CD4-positive, alpha-beta T cell (primary cell): ENCODE measurements around the gene GRID1. TPM values are rescaled to one million over a fixed set of nuclear protein-coding genes. Genes with fewer than 3 reads are reported as not detected.

Experiments
- ATAC-seq: fragments of 200-7000 bp; cut with Tn5 transposase; one replicate; pipeline ENCODE4 v1.10.0; 2022; ENCODE audit warnings: mild to moderate bottlenecking; ENCODE audit not compliant: poor library complexity
- CTCF ChIA-PET: fragments of 350-600 bp; sonication (Branson Sonifier 250); formaldehyde crosslinking; loops from one replicate; lab custom pipeline; 2021; ENCODE audit warnings: antibody characterized with exemption, inconsistent platforms; lab: Charles Lee
- POLR2A ChIA-PET: fragments of 350-600 bp; sonication (Branson Sonifier 250); formaldehyde crosslinking; loops from one replicate; lab custom pipeline; 2021; ENCODE audit warnings: antibody characterized with exemption, inconsistent platforms; lab: Charles Lee
- DNase-seq, 14 experiments: peaks; one replicate each; pipeline ENCODE4 v3.0.0-alpha.2; 2013 to 2020; ENCODE audit warnings: mixed read lengths in 2 of 14
- H3K27ac ChIP-seq, 2 donors: one replicate each; pipeline versions ENCODE4 v1.5.1 to v1.7.0; 2013; ENCODE audit warnings: low read length in 2 of 2, low read depth in 1 of 2, mild to moderate bottlenecking in 1 of 2
- H3K27me3 ChIP-seq, 2 experiments: 1 replicate in 1 of 2; 2 replicates in 1 of 2; pipeline versions ENCODE4 v1.6.1 to v1.7.0; 2013; ENCODE audit warnings: low read length in 2 of 2, control low read depth in 1 of 2, mild to moderate bottlenecking in 1 of 2, moderate library complexity in 1 of 2; ENCODE audit not compliant: insufficient read depth in 2 of 2, control insufficient read depth in 1 of 2
- H3K36me3 ChIP-seq: one replicate; pipeline ENCODE4 v1.6.1; 2013; ENCODE audit warnings: low read length, control low read depth; ENCODE audit not compliant: insufficient read depth
- H3K4me1 ChIP-seq: one replicate; pipeline ENCODE4 v1.6.1; 2013; ENCODE audit warnings: low read length, control low read depth; ENCODE audit not compliant: insufficient read depth
- H3K4me3 ChIP-seq: one replicate; pipeline ENCODE4 v1.5.1; 2013; ENCODE audit warnings: mild to moderate bottlenecking, low read length, moderate library complexity
- H3K9me3 ChIP-seq, 2 experiments: 1 replicate in 1 of 2; 2 replicates in 1 of 2; pipeline versions ENCODE4 v1.6.1 to v1.7.0; 2013; ENCODE audit warnings: low read length in 2 of 2, mild to moderate bottlenecking in 2 of 2, control low read depth in 1 of 2, moderate library complexity in 1 of 2; ENCODE audit not compliant: control insufficient read depth in 1 of 2, insufficient read depth in 1 of 2
- H3K27ac Mint-ChIP-seq: one replicate; pipeline ENCODE4 v1.8.0; 2020; ENCODE audit warnings: mixed read lengths
- H3K27me3 Mint-ChIP-seq: one replicate; pipeline ENCODE4 v1.8.0; 2021; ENCODE audit warnings: mixed read lengths
- H3K36me3 Mint-ChIP-seq: one replicate; pipeline ENCODE4 v1.8.0; 2021; ENCODE audit warnings: low read depth, mixed read lengths
- H3K4me1 Mint-ChIP-seq: one replicate; pipeline ENCODE4 v1.8.0; 2021; ENCODE audit warnings: low read depth, mixed read lengths
- H3K4me3 Mint-ChIP-seq: one replicate; pipeline ENCODE4 v1.8.0; 2020; ENCODE audit warnings: mild to moderate bottlenecking, mixed read lengths
- H3K9me3 Mint-ChIP-seq: one replicate; pipeline ENCODE4 v1.8.0; 2020; ENCODE audit warnings: mixed read lengths
- intact Hi-C, 2 experiments: fragments of 100-400 bp; cut with DNase I in 1 of 2; cut with micrococcal nuclease in 1 of 2; formaldehyde crosslinking; loops; one replicate each; pipeline versions ENCODE4 v1.15.1 to v1.9.0; 2023 to 2025; cut with DNase I, micrococcal nuclease
- total RNA-seq, 174 experiments: library from RNA in 2 of 174; stranded (reverse) in 2 of 174; gene quantifications; one replicate each; pipeline ENCODE4 v1.2.3 and lab custom pipeline; 2021 to 2026
- TF ChIP-seq, protein P1 (sequence below): fragments of 200-600 bp; IDR thresholded peaks from one replicate; pipeline ENCODE4 v1.8.0; 2022; ENCODE audit warnings: antibody characterized with exemption, mild to moderate bottlenecking

Gene GRID1
- total RNA-seq, 2 experiments from 2014 or later = not detected

GRCh38 chr10:86222336-86222650 lies 144.3 kb downstream of the GRID1 start:
- no peaks in the 10 kb centered on the region for H3K4me1 Mint-ChIP-seq
- H3K27me3 Mint-ChIP-seq = peaks cover 4% of the 10 kb centered on the region

DNA sequence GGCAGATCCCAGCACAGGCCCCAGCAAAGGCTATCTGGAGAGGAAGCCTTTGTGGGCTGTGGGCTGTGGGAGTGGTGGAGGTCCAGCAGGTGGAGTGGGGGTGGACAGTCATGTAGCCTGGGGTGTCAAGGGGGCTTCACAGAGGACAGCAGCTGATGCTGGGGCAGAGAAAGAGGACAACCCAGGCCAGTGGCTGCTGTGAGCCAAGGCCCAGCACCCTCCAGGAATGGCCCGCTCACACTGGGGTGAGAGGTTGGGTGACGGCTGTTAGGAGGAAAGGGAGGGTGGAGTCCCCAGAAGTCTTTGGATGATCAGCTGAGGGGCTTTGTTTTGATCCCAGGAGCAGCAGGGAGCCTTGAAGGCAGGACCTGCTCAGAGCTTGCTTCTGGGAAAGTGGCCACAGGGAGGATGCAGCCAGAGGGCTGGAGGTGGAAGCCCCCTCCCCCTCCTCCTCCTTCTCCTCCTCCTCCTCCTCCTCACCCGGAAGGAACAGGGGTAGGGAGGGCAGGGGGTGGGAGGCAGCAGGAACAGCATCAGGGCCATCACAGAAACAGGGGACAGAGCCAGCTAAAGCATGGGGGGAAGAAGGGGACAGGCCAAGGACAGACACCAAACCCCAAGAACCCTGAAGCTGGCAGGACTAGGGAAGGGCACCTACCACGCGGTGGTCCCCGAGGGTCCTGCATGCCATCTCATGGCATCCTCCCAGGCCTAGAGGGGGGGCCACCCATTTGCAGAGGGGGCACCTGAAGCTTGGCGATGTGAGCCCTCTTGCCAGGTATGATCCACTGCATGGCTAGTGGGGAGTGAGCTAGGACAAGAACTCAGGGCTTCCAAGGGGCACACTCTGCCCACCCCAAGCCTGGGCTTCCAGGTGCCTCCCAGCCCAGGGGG lies 144.9 kb downstream of the GRID1 start:
- POLR2A ChIA-PET = no interaction called here
- intact Hi-C loops = no loop called here
- ATAC-seq (no peak), DNase-seq (no peak)
- H3K27me3 Mint-ChIP-seq = peaks cover 4% of the 10 kb centered on the region
- TF ChIP-seq, protein P1, sequence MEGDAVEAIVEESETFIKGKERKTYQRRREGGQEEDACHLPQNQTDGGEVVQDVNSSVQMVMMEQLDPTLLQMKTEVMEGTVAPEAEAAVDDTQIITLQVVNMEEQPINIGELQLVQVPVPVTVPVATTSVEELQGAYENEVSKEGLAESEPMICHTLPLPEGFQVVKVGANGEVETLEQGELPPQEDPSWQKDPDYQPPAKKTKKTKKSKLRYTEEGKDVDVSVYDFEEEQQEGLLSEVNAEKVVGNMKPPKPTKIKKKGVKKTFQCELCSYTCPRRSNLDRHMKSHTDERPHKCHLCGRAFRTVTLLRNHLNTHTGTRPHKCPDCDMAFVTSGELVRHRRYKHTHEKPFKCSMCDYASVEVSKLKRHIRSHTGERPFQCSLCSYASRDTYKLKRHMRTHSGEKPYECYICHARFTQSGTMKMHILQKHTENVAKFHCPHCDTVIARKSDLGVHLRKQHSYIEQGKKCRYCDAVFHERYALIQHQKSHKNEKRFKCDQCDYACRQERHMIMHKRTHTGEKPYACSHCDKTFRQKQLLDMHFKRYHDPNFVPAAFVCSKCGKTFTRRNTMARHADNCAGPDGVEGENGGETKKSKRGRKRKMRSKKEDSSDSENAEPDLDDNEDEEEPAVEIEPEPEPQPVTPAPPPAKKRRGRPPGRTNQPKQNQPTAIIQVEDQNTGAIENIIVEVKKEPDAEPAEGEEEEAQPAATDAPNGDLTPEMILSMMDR = no peak
- no peaks in the 10 kb centered on the region for H3K4me1 Mint-ChIP-seq
- CTCF ChIA-PET = no interaction called here
- Histone ChIP-seq H3K27me3 (peaks cover 0 to 2% of the 10 kb centered on the region in 2 experiments), H3K4me1 (no peaks in the 10 kb centered on the region), H3K36me3 (no peaks in the 10 kb centered on the region), H3K4me3 (no peak overlapping the region), H3K27ac (no peak overlapping the region), H3K9me3 (no peaks in the 10 kb centered on the region)
- no peak overlapping the region for H3K27ac Mint-ChIP-seq
- H3K36me3 Mint-ChIP-seq = no peaks in the 10 kb centered on the region
- no peaks in the 10 kb centered on the region for H3K9me3 Mint-ChIP-seq
- no peak overlapping the region for H3K4me3 Mint-ChIP-seq

More at GRCh38 chr10:86222336-86222650, 144.3 kb downstream of the GRID1 start:
- H3K9me3 Mint-ChIP-seq = no peaks in the 10 kb centered on the region
- no peaks in the 10 kb centered on the region for H3K36me3 ChIP-seq
- ChIA-PET POLR2A (no interaction called here), CTCF (no interaction called here)
- intact Hi-C loops = no loop called here
- H3K27ac Mint-ChIP-seq = no peak overlapping the region
- no peak overlapping the region for H3K4me3 ChIP-seq
- no peak for DNase-seq
- H3K9me3 ChIP-seq = no peaks in the 10 kb centered on the region
- no peak overlapping the region for H3K27ac ChIP-seq
- H3K4me1 ChIP-seq = no peaks in the 10 kb centered on the region
- TF ChIP-seq, protein P1 = no peak
- peaks cover 0 to 2% of the 10 kb centered on the region in 2 experiments for H3K27me3 ChIP-seq
- H3K4me3 Mint-ChIP-seq = no peak overlapping the region
- no peak for ATAC-seq
- H3K36me3 Mint-ChIP-seq = no peaks in the 10 kb centered on the region

- TF ChIP-seq, protein P1 = no peak
- POLR2A ChIA-PET = no interaction called here
- no peaks in the 10 kb centered on the region for H3K4me1 Mint-ChIP-seq
Measured at GRCh38 chr10:86220626-86221025, 146.0 kb downstream of the GRID1 start.

More at GRCh38 chr10:86220626-86221025, 146.0 kb downstream of the GRID1 start:
- Histone ChIP-seq H3K36me3 (no peaks in the 10 kb centered on the region), H3K4me1 (no peaks in the 10 kb centered on the region), H3K4me3 (no peak overlapping the region), H3K27me3 (peaks cover 0 to 2% of the 10 kb centered on the region in 2 experiments), H3K27ac (no peak overlapping the region), H3K9me3 (no peaks in the 10 kb centered on the region)
- DNase-seq = no peak
- H3K27ac Mint-ChIP-seq = no peak overlapping the region
- H3K27me3 Mint-ChIP-seq = peaks cover 4% of the 10 kb centered on the region
- no peaks in the 10 kb centered on the region for H3K9me3 Mint-ChIP-seq
- no peaks in the 10 kb centered on the region for H3K36me3 Mint-ChIP-seq
- no peak overlapping the region for H3K4me3 Mint-ChIP-seq
- intact Hi-C loops = no loop called here
- ATAC-seq = no peak
- CTCF ChIA-PET = no interaction called here
